OCI-LY1 (cell line): Measurements from ENCODE around the gene TMPRSS3.

ENCODE experiments used
- H2AFZ ChIP-seq: fragments of 200-600 bp; sonication (generic), shearing (Covaris generic); 2 replicates; pipeline ENCODE4 v1.6.0; 2014; ENCODE audit warnings: antibody characterized with exemption, mild to moderate bottlenecking, low read length
- H3F3A ChIP-seq: fragments of 200-600 bp; sonication (generic), shearing (Covaris generic); 2 replicates; pipeline ENCODE4 v1.6.0; 2014; ENCODE audit warnings: mild to moderate bottlenecking, antibody characterized with exemption, low read length, moderate library complexity; ENCODE audit not compliant: insufficient read depth
- H3K27ac ChIP-seq: fragments of 200-600 bp; sonication (generic); 2 replicates; pipeline ENCODE4 v1.5.1; 2014; ENCODE audit warnings: low read length, mixed run types, mild to moderate bottlenecking, low read depth; ENCODE audit not compliant: poor library complexity, severe bottlenecking
- H3K27me3 ChIP-seq: fragments of 200-600 bp; sonication (generic); 2 replicates; pipeline ENCODE4 v1.6.0; 2014; ENCODE audit warnings: antibody characterized with exemption, mild to moderate bottlenecking, low read length, moderate library complexity; ENCODE audit not compliant: insufficient read depth
- H3K36me3 ChIP-seq: fragments of 200-600 bp; sonication (generic); 2 replicates; pipeline ENCODE4 v1.6.1; 2014; ENCODE audit warnings: mild to moderate bottlenecking, antibody characterized with exemption, low read length, moderate library complexity, mixed read lengths; ENCODE audit not compliant: insufficient read depth
- H3K4me1 ChIP-seq: fragments of 200-600 bp; sonication (generic); 2 replicates; pipeline ENCODE4 v1.5.1; 2014; ENCODE audit warnings: mild to moderate bottlenecking, low read length, moderate library complexity; ENCODE audit not compliant: insufficient read depth, severe bottlenecking
- H3K4me2 ChIP-seq: fragments of 200-600 bp; sonication (generic), shearing (Covaris generic); 2 replicates; pipeline ENCODE4 v1.6.1; 2014; ENCODE audit warnings: low read length
- H3K4me3 ChIP-seq: fragments of 200-600 bp; sonication (generic); 2 replicates; pipeline ENCODE4 v1.5.1; 2014; ENCODE audit warnings: low read length, low read depth, mild to moderate bottlenecking, mixed read lengths; ENCODE audit not compliant: poor library complexity, severe bottlenecking
- H3K79me2 ChIP-seq: fragments of 200-600 bp; shearing (Covaris generic); 2 replicates; pipeline ENCODE4 v1.6.1; 2016; ENCODE audit warnings: mixed run types, low read length, mixed read lengths; ENCODE audit not compliant: insufficient read depth
- H3K9ac ChIP-seq: fragments of 200-600 bp; sonication (generic), shearing (Covaris generic); 2 replicates; pipeline ENCODE4 v1.6.1; 2014; ENCODE audit warnings: mild to moderate bottlenecking, low read length, mixed read lengths
- H3K9me2 ChIP-seq: fragments of 200-600 bp; sonication (generic), shearing (Covaris generic); 2 replicates; pipeline ENCODE4 v1.6.1; 2014; ENCODE audit warnings: low read depth, mild to moderate bottlenecking, low read length, mixed read lengths
- H3K9me3 ChIP-seq: fragments of 200-600 bp; shearing (Covaris generic); 2 replicates; pipeline ENCODE4 v1.6.1; 2014; ENCODE audit warnings: low read length, mixed read lengths
- H4K20me1 ChIP-seq: fragments of 200-600 bp; sonication (generic), shearing (Covaris generic); 2 replicates; pipeline ENCODE4 v1.6.0; 2016; ENCODE audit warnings: mild to moderate bottlenecking, low read length; ENCODE audit not compliant: insufficient read depth
- EZH2 ChIP-seq: fragments of 200-600 bp; sonication (generic), shearing (Covaris generic); IDR thresholded peaks from 2 replicates; pipeline ENCODE4 v1.8.0; 2017; ENCODE audit warnings: borderline replicate concordance, mixed run types, mild to moderate bottlenecking, antibody characterized with exemption, low read length, moderate library complexity, mixed read lengths
- TF ChIP-seq, protein P1 (sequence below): fragments of 200-600 bp; sonication (generic), shearing (Covaris generic); IDR thresholded peaks from 2 replicates; pipeline ENCODE4 v1.5.1; 2017; ENCODE audit warnings: mild to moderate bottlenecking, antibody characterized with exemption, low read length, moderate library complexity, mixed read lengths

TMPRSS3 gene

DNA sequence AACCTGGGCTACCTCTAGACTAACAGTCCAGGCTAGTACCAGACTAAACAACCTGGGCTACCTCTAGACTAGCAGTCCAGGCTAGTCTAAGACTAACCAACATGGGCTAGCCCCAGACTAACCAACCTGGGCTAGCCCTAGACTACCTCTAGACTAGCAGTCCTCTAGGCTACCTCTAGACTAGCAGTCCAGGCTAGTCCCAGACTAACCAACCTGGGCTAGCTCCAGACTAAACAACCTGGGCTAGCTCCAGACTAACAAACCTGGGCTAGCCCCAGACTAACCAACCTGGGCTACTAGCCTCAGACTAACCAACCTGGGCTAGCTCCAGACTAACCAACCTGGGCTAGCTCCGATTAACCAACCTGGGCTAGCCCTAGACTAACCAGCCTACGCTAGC, 47.1 kb downstream of the TMPRSS3 start:
- Histone ChIP-seq H3K9ac (no peak overlapping the region), H3K79me2 (no peaks in the 10 kb centered on the region), H4K20me1 (no peaks in the 10 kb centered on the region), H3F3A (no peaks in the 10 kb centered on the region), H2AFZ (no peak overlapping the region), H3K27ac (no peak overlapping the region), H3K36me3 (no peaks in the 10 kb centered on the region), H3K9me2 (no peaks in the 10 kb centered on the region), H3K4me1 (no peaks in the 10 kb centered on the region), H3K4me3 (no peak overlapping the region), H3K27me3 (peaks cover 22% of the 10 kb centered on the region; the same call in 1 of the 2 replicates), H3K9me3 (no peaks in the 10 kb centered on the region), H3K4me2 (no peak overlapping the region)
- TF ChIP-seq EZH2: no peak
- TF ChIP-seq, protein P1, sequence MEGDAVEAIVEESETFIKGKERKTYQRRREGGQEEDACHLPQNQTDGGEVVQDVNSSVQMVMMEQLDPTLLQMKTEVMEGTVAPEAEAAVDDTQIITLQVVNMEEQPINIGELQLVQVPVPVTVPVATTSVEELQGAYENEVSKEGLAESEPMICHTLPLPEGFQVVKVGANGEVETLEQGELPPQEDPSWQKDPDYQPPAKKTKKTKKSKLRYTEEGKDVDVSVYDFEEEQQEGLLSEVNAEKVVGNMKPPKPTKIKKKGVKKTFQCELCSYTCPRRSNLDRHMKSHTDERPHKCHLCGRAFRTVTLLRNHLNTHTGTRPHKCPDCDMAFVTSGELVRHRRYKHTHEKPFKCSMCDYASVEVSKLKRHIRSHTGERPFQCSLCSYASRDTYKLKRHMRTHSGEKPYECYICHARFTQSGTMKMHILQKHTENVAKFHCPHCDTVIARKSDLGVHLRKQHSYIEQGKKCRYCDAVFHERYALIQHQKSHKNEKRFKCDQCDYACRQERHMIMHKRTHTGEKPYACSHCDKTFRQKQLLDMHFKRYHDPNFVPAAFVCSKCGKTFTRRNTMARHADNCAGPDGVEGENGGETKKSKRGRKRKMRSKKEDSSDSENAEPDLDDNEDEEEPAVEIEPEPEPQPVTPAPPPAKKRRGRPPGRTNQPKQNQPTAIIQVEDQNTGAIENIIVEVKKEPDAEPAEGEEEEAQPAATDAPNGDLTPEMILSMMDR: no peak

- Histone ChIP-seq H3K9ac (no peak overlapping the region), H3K4me3 (no peak overlapping the region), H3K9me2 (no peaks in the 10 kb centered on the region), H3K27me3 (peaks cover 18% of the 10 kb centered on the region; the same call in 1 of the 2 replicates), H3K27ac (no peak overlapping the region), H3K4me1 (no peaks in the 10 kb centered on the region), H3K9me3 (no peaks in the 10 kb centered on the region), H2AFZ (no peak overlapping the region), H3F3A (no peaks in the 10 kb centered on the region), H3K4me2 (no peak overlapping the region), H3K79me2 (no peaks in the 10 kb centered on the region), H4K20me1 (no peaks in the 10 kb centered on the region), H3K36me3 (no peaks in the 10 kb centered on the region)
- TF ChIP-seq, protein P1: no peak
- TF ChIP-seq EZH2: no peak
These were observed 48.1 kb downstream of the TMPRSS3 start for GRCh38 chr21:42347601-42348327.

DNA sequence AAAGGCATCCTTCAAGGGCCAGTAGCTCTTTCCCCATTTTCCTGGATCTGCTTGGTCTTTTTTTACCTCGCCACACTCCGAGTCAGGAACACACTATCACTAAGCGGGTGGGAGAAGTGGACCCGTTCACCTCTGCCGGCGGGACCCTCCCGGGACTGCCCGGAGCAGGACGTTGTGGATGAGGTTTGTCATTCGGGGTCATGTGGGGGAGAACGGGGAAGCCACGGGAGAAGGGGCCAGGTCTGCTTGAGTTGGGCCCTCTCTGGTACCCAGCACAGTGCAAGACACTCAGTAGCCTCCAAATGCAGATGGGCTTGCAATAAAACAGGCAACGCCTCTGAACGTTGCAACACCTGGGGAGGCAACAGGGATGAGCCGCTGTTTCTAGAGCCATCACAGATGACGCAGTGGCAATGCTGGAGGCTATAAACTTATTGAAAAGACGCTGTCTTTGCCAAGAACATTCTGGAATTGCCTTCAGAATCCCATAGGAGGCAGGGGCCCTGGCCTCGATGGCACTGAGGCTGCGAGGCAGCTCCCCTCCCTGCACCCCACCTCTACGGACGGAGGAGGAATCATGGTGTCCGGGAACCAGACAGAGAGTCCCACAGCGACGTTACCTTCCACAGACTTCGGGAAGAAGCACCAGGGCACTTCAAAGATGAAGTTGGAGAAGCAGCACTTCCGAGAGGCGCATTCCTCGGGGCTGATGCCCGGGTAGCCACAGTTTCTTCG, 48.8 kb downstream of the TMPRSS3 start:
- Histone ChIP-seq H2AFZ (no peak overlapping the region), H3K36me3 (no peaks in the 10 kb centered on the region), H3K4me3 (no peak overlapping the region), H3F3A (no peaks in the 10 kb centered on the region), H3K9ac (no peak overlapping the region), H3K9me2 (no peaks in the 10 kb centered on the region), H4K20me1 (no peaks in the 10 kb centered on the region), H3K4me2 (no peak overlapping the region), H3K79me2 (no peaks in the 10 kb centered on the region), H3K9me3 (no peaks in the 10 kb centered on the region), H3K27me3 (peaks cover 18% of the 10 kb centered on the region; the same call in 1 of the 2 replicates), H3K4me1 (no peaks in the 10 kb centered on the region), H3K27ac (no peak overlapping the region)
- no peak for TF ChIP-seq EZH2
- TF ChIP-seq, protein P1: no peak
